GM12878 (cell line): ENCODE results near the gene PHACTR3. TPM values are rescaled to one million over a fixed set of nuclear protein-coding genes. Genes with fewer than 3 reads are reported as not detected.

Experiments
- ATAC-seq: fragments of 200-7000 bp; cut with Tn5 transposase; 3 replicates; pipeline ENCODE4 v1.9.1; 2020; ENCODE audit warnings: mild to moderate bottlenecking, moderate library complexity
- BruUV-seq: library from RNA; stranded (reverse); fragments of 400-500 nt; replicated peaks from 2 replicates; lab custom pipeline; 2021; lab: Mats Ljungman, UMichigan
- CTCF ChIA-PET: fragments of 300-600 bp; sonication (Branson Sonifier 250); formaldehyde crosslinking; extraction: SDS; loops from one replicate; lab custom pipeline; 2021; ENCODE audit warnings: inconsistent platforms; lab: Yijun Ruan, JAX
- POLR2A ChIA-PET: fragments of 350-600 bp; formaldehyde crosslinking; extraction: SDS; loops from one replicate; lab custom pipeline; 2021; ENCODE audit warnings: inconsistent platforms; lab: Charles Lee
- RAD21 ChIA-PET: fragments of 300-600 bp; sonication (Branson Sonifier 250); formaldehyde crosslinking; loops from one replicate; lab custom pipeline; 2023; ENCODE audit warnings: antibody characterized with exemption; ENCODE audit not compliant: unreplicated experiment; lab: Charles Lee
- SMC1A ChIA-PET: fragments of 300-600 bp; sonication (Branson Sonifier 250); formaldehyde crosslinking; loops from one replicate; lab custom pipeline; 2023; ENCODE audit not compliant: unreplicated experiment, uncharacterized antibody; lab: Charles Lee
- DNase-seq: peaks from one replicate; pipeline ENCODE4 v3.0.0-alpha.2; 2011; ENCODE audit warnings: low read depth, low spot score
- FAIRE-seq: peaks from 3 replicates; lab custom pipeline; 2011; peaks lifted over from hg19 to GRCh38; lab: Jason Lieb, UNC
- H2AFZ ChIP-seq: 2 replicates; pipeline ENCODE4 v1.6.0; 2011; ENCODE audit warnings: low read depth, low read length, control low read depth; ENCODE audit not compliant: control insufficient read depth
- H3K27ac ChIP-seq: 2 replicates; pipeline ENCODE4 v1.5.1; 2011; ENCODE audit warnings: control low read depth; ENCODE audit not compliant: control insufficient read depth, insufficient read depth
- H3K27me3 ChIP-seq, 2 experiments: replicated peaks in 1 of 2; 2 replicates each; pipeline versions ENCODE4 v1.6.0 to v1.6.1; 2011; ENCODE audit warnings: low read length in 1 of 2; ENCODE audit not compliant: control insufficient read depth in 2 of 2, insufficient read depth in 2 of 2
- H3K36me3 ChIP-seq, 2 experiments: 2 replicates each; pipeline ENCODE4 v1.5.1; 2011; ENCODE audit warnings: low read length in 1 of 2; ENCODE audit not compliant: control insufficient read depth in 2 of 2, insufficient read depth in 2 of 2
- H3K4me1 ChIP-seq: 2 replicates; pipeline ENCODE4 v1.6.1; 2011; ENCODE audit warnings: mild to moderate bottlenecking, low read length, moderate library complexity, mixed read lengths; ENCODE audit not compliant: control insufficient read depth, insufficient read depth
- H3K4me2 ChIP-seq: 2 replicates; pipeline ENCODE4 v1.6.0; 2011; ENCODE audit warnings: control low read depth; ENCODE audit not compliant: control insufficient read depth, insufficient read depth
- H3K4me3 ChIP-seq: fragments of 200-600 bp; sonication (generic); 2 replicates; pipeline ENCODE4 v1.5.1; 2016
- H3K79me2 ChIP-seq: 2 replicates; pipeline ENCODE4 v1.6.0; 2011; ENCODE audit warnings: low read length; ENCODE audit not compliant: control insufficient read depth, insufficient read depth
- H3K9ac ChIP-seq: 2 replicates; pipeline ENCODE4 v1.8.0; 2011; ENCODE audit warnings: low read length, control low read depth, mixed read lengths; ENCODE audit not compliant: control insufficient read depth, insufficient read depth
- H3K9me3 ChIP-seq: replicated peaks from 3 replicates; pipeline ENCODE4 v1.5.1; 2011; ENCODE audit warnings: mild to moderate bottlenecking, low read length; ENCODE audit not compliant: control insufficient read depth, insufficient read depth
- H4K20me1 ChIP-seq: 2 replicates; pipeline ENCODE4 v1.6.0; 2011; ENCODE audit not compliant: control insufficient read depth, insufficient read depth
- BCL3 ChIP-seq: IDR thresholded peaks from 2 replicates; pipeline ENCODE4 v1.6.1; 2011; ENCODE audit warnings: borderline replicate concordance, low read depth, mild to moderate bottlenecking, moderate library complexity, low read length; ENCODE audit not compliant: insufficient read depth, poor library complexity, severe bottlenecking
- BMI1 ChIP-seq: fragments of 450-650 bp; IDR thresholded peaks from 2 replicates; pipeline ENCODE4 v1.6.1; 2016; ENCODE audit warnings: mild to moderate bottlenecking, moderate library complexity, borderline replicate concordance
- CBX5 ChIP-seq: sonication (generic); IDR thresholded peaks from 2 replicates; pipeline ENCODE4 v1.6.1; 2016; ENCODE audit warnings: low read depth, moderate library complexity, mild to moderate bottlenecking, inconsistent platforms
- CEBPZ ChIP-seq: fragments of 150-350 bp; IDR thresholded peaks from 2 replicates; pipeline ENCODE4 v1.6.1; 2016; ENCODE audit warnings: low read depth, low read length
- EGR1 ChIP-seq, 2 experiments: IDR thresholded peaks; 1 replicate in 1 of 2; 2 replicates in 1 of 2; pipeline ENCODE4 v1.6.1; 2011 to 2012; ENCODE audit warnings: low read depth in 2 of 2, low read length in 2 of 2, borderline replicate concordance in 1 of 2, mild to moderate bottlenecking in 1 of 2, moderate library complexity in 1 of 2
- FOXM1 ChIP-seq: IDR thresholded peaks from 2 replicates; pipeline ENCODE4 v1.6.1; 2012; ENCODE audit warnings: low read depth, mild to moderate bottlenecking, inconsistent platforms, low read length, moderate library complexity
- MYC ChIP-seq: IDR thresholded peaks from 2 replicates; pipeline ENCODE4 v1.6.1; 2011; ENCODE audit warnings: mild to moderate bottlenecking, low read length, moderate library complexity, inconsistent platforms; ENCODE audit not compliant: insufficient read depth, insufficient replicate concordance, insufficient read length, severe bottlenecking
- NKRF ChIP-seq: fragments of 450-650 bp; conservative IDR thresholded peaks from 2 replicates; pipeline ENCODE4 v1.6.1; 2017; ENCODE audit warnings: mild to moderate bottlenecking, moderate library complexity
- PKNOX1 ChIP-seq: fragments of 450-650 bp; IDR thresholded peaks from 2 replicates; pipeline ENCODE4 v1.6.1; 2016; ENCODE audit warnings: mild to moderate bottlenecking
- RBBP5 ChIP-seq: fragments of 200-600 bp; sonication (generic); conservative IDR thresholded peaks from 2 replicates; pipeline ENCODE4 v1.6.1; 2016
- RCOR1 ChIP-seq: conservative IDR thresholded peaks from 2 replicates; pipeline ENCODE4 v1.6.1; 2012; ENCODE audit warnings: low read depth, low read length, improper control_type of control experiment
- RUNX3 ChIP-seq: IDR thresholded peaks from 2 replicates; pipeline ENCODE4 v1.6.1; 2012; ENCODE audit warnings: low read length, inconsistent platforms
- TAF1 ChIP-seq: IDR thresholded peaks from 2 replicates; pipeline ENCODE4 v1.6.1; 2011; ENCODE audit warnings: mild to moderate bottlenecking, low read depth, low read length, borderline replicate concordance
- TCF12 ChIP-seq: IDR thresholded peaks from 2 replicates; pipeline ENCODE4 v1.6.1; 2011; ENCODE audit warnings: low read depth, mild to moderate bottlenecking, low read length
- ZNF207 ChIP-seq: fragments of 450-650 bp; IDR thresholded peaks from 2 replicates; pipeline ENCODE4 v1.6.1; 2014; ENCODE audit warnings: antibody characterized with exemption, mild to moderate bottlenecking, borderline replicate concordance
- ZNF24 ChIP-seq: fragments of 450-650 bp; IDR thresholded peaks from 2 replicates; pipeline ENCODE4 v1.6.1; 2017; ENCODE audit warnings: antibody characterized with exemption, mild to moderate bottlenecking
- WGBS: methylation state at CpG from one replicate; pipeline ENCODE4 v1.1.6; 2016; ENCODE audit warnings: low lambda C conversion rate; ENCODE audit not compliant: insufficient replicate concordance, insufficient coverage; ENCODE audit errors: missing lambda C conversion rate; 5-methylcytosine and 5-hydroxymethylcytosine counted together
- in situ Hi-C: fragments of 300-500 bp; cut with MboI; formaldehyde crosslinking; loops from 9 replicates; pipeline ENCODE4 v1.14.3; 2018; ENCODE audit warnings: mixed read lengths
- intact Hi-C: fragments of 100-400 bp; cut with micrococcal nuclease; formaldehyde crosslinking; loops from one replicate; pipeline ENCODE4 v1.14.2; 2022; ENCODE audit not compliant: unreplicated experiment
- polyA plus RNA-seq, 11 experiments: library from polyadenylated mRNA; depleted of rRNA in 4 of 11; unstranded in 6 of 11; stranded (reverse) in 5 of 11; fragments of >200 nt; fragmentation: Nextera tagmentation in 4 of 11; fragmentation: Illumina TruSeq in 1 of 11; extraction: Ambion mirVana in 4 of 11; extraction: Trizol in 1 of 11; gene quantifications; 1 replicate in 1 of 11; 2 replicates in 10 of 11; pipeline versions ENCODE4 v1.2.1 to v1.2.3, GENCODE V29; 2011 to 2016; ENCODE audit warnings: inconsistent platforms in 2 of 11, missing spikeins in 2 of 11, low read depth in 1 of 11
- total RNA-seq, 4 experiments: library from RNA; depleted of rRNA in 3 of 4; stranded (reverse); fragments of >200 nt in 3 of 4; fragmentation: Illumina TruSeq in 1 of 4; extraction: Trizol in 1 of 4; gene quantifications; 2 replicates each; pipeline versions ENCODE4 v1.2.1 to v1.2.3, GENCODE V29; 2013 to 2021

PHACTR3 gene
- total and polyA plus RNA-seq, 10 of the 15 experiments (the other 5 are each of a cell fraction or from before 2014, with no cell fraction given), result 0.17 to 2.7 (median 0.27) TPM; not detected in 1

- no peak for TF ChIP-seq RUNX3
- TF ChIP-seq CBX5, result no peak
Observed at GRCh38 chr20:59613861-59614260, 9.5 kb downstream of the PHACTR3 start (continued).

- no peak overlapping the region for H3K4me3 ChIP-seq
- BruUV-seq, result no TSS peak
- DNase-seq (no peak), FAIRE-seq (no peak), ATAC-seq (no peak)
- in situ Hi-C loops, result no loop called here
- H3K9ac ChIP-seq, result no peak overlapping the region
- H3K36me3 ChIP-seq, result no peaks in the 10 kb centered on the region
- ChIA-PET SMC1A (interaction anchor here (0.8 kb wide), 1 partner anchor 10 kb away, joined by 3 read pairs; no protein-coding TSS in a partner anchor), POLR2A (no interaction called here), CTCF (no interaction called here), RAD21 (no interaction called here)
- H2AFZ ChIP-seq, result no peak overlapping the region
- H3K79me2 ChIP-seq, result no peaks in the 10 kb centered on the region
- 22% methylated on average over 7 of the region's 7 CpGs for WGBS
- intact Hi-C loops, result no loop called here
- no peak overlapping the region for H3K27ac ChIP-seq
- peaks cover 3% of the 10 kb centered on the region in 2 experiments for H3K27me3 ChIP-seq
- no peaks in the 10 kb centered on the region for H4K20me1 ChIP-seq
- no peak overlapping the region for H3K4me2 ChIP-seq
- no peaks in the 10 kb centered on the region for H3K9me3 ChIP-seq
- H3K4me1 ChIP-seq, result no peaks in the 10 kb centered on the region
- TF ChIP-seq PKNOX1, result no peak
- TF ChIP-seq ZNF24, result no peak
- no peak for TF ChIP-seq TCF12
- TF ChIP-seq RCOR1, result no peak
- no peak for TF ChIP-seq RBBP5
- no peak for TF ChIP-seq ZNF207
- TF ChIP-seq NKRF, result no peak
- no peak for TF ChIP-seq MYC
- no peak for TF ChIP-seq FOXM1
- TF ChIP-seq CEBPZ, result no peak
- TF ChIP-seq EGR1 (IDR thresholded peaks at IDR 0.05; ENCODE audit: borderline replicate concordance in 1 of 2, low read depth in 2 of 2, low read length in 2 of 2), result no peak
- no peak for TF ChIP-seq BCL3
- TF ChIP-seq TAF1, result no peak
- TF ChIP-seq BMI1, result no peak
Observed at GRCh38 chr20:59614714-59615113, 10.4 kb downstream of the PHACTR3 start.
